ENCODE results near the gene PRPS1L1.

The PRPS1L1 gene

GRCh38 chr7:18059171-18059570 lies 31.5 kb upstream of the PRPS1L1 start:
- no peak for DNase-seq (ENCODE audit: extremely low read depth, insufficient read length)
- no peak for TF ChIP-seq CTCF (IDR thresholded peaks at IDR 0.05; ENCODE audit: insufficient read depth, low read length, poor library complexity, severe bottlenecking)
- no peaks in the 10 kb centered on the region for H3K36me3 ChIP-seq (ENCODE audit: control insufficient read depth, insufficient read depth, low read length)
- H3K4me3 ChIP-seq (replicated peaks; ENCODE audit: low read depth, low read length) = no peak overlapping the region
- no peaks in the 10 kb centered on the region for H3K27me3 ChIP-seq (replicated peaks; ENCODE audit: control insufficient read depth, insufficient read depth, low read length)

- Histone ChIP-seq H3K36me3 (ENCODE audit: control insufficient read depth, insufficient read depth, low read length) (no peaks in the 10 kb centered on the region), H3K4me3 (replicated peaks; ENCODE audit: low read depth, low read length) (no peak overlapping the region), H3K27me3 (replicated peaks; ENCODE audit: control insufficient read depth, insufficient read depth, low read length) (no peaks in the 10 kb centered on the region)
- no peak for DNase-seq (ENCODE audit: extremely low read depth, insufficient read length)
- TF ChIP-seq CTCF (IDR thresholded peaks at IDR 0.05; ENCODE audit: insufficient read depth, low read length, poor library complexity, severe bottlenecking) = no peak
Measured at GRCh38 chr7:18053941-18054340, 26.3 kb upstream of the PRPS1L1 start.

- TF ChIP-seq CTCF (IDR thresholded peaks at IDR 0.05; ENCODE audit: insufficient read depth, low read length, poor library complexity, severe bottlenecking) = no peak
- no peaks in the 10 kb centered on the region for H3K27me3 ChIP-seq (replicated peaks; ENCODE audit: control insufficient read depth, insufficient read depth, low read length)
- no peak for DNase-seq (ENCODE audit: extremely low read depth, insufficient read length)
- no peak overlapping the region for H3K4me3 ChIP-seq (replicated peaks; ENCODE audit: low read depth, low read length)
- H3K36me3 ChIP-seq (ENCODE audit: control insufficient read depth, insufficient read depth, low read length) = no peaks in the 10 kb centered on the region
Measured at GRCh38 chr7:18053177-18053928, 25.7 kb upstream of the PRPS1L1 start.

- Histone ChIP-seq H3K27me3 (replicated peaks; ENCODE audit: control insufficient read depth, insufficient read depth, low read length) (no peaks in the 10 kb centered on the region), H3K4me3 (replicated peaks; ENCODE audit: low read depth, low read length) (no peak overlapping the region), H3K36me3 (ENCODE audit: control insufficient read depth, insufficient read depth, low read length) (no peaks in the 10 kb centered on the region)
- no peak for DNase-seq (ENCODE audit: extremely low read depth, insufficient read length)
- TF ChIP-seq CTCF (IDR thresholded peaks at IDR 0.05; ENCODE audit: insufficient read depth, low read length, poor library complexity, severe bottlenecking) = no peak
Measured at GRCh38 chr7:18049262-18049661, 21.6 kb upstream of the PRPS1L1 start.

GRCh38 chr7:18046601-18047000 lies 19.0 kb upstream of the PRPS1L1 start:
- Histone ChIP-seq H3K4me3 (replicated peaks; ENCODE audit: low read depth, low read length) (no peak overlapping the region), H3K27me3 (replicated peaks; ENCODE audit: control insufficient read depth, insufficient read depth, low read length) (no peaks in the 10 kb centered on the region), H3K36me3 (ENCODE audit: control insufficient read depth, insufficient read depth, low read length) (no peaks in the 10 kb centered on the region)
- no peak for DNase-seq (ENCODE audit: extremely low read depth, insufficient read length)
- no peak for TF ChIP-seq CTCF (IDR thresholded peaks at IDR 0.05; ENCODE audit: insufficient read depth, low read length, poor library complexity, severe bottlenecking)

- Histone ChIP-seq H3K27me3 (replicated peaks; ENCODE audit: control insufficient read depth, insufficient read depth, low read length) (no peaks in the 10 kb centered on the region), H3K36me3 (ENCODE audit: control insufficient read depth, insufficient read depth, low read length) (no peaks in the 10 kb centered on the region), H3K4me3 (replicated peaks; ENCODE audit: low read depth, low read length) (no peak overlapping the region)
- no peak for TF ChIP-seq CTCF (IDR thresholded peaks at IDR 0.05; ENCODE audit: insufficient read depth, low read length, poor library complexity, severe bottlenecking)
- DNase-seq (ENCODE audit: extremely low read depth, insufficient read length) = no peak
Measured at GRCh38 chr7:18045171-18045570, 17.5 kb upstream of the PRPS1L1 start.

All from GM06990 (cell line).